GM13976 (cell line): ENCODE measurements around the gene SPHK1.
A peak's percentile ranks its signal among the peaks of the same experiment; 100 is the strongest.

Source experiments
- DNase-seq: peaks from one replicate; pipeline ENCODE4 v3.0.0; 2012; ENCODE audit warnings: low spot score
- CTCF ChIP-seq: IDR thresholded peaks from 2 replicates; pipeline ENCODE4 v1.5.1; 2012; ENCODE audit warnings: borderline replicate concordance, mild to moderate bottlenecking; ENCODE audit not compliant: insufficient read depth; ENCODE audit errors: extremely low read depth, missing control alignments, control extremely low read depth
- in situ Hi-C: fragments of 300-500 bp; cut with MboI; formaldehyde crosslinking; loops from one replicate; pipeline ENCODE4 v1.12.0; 2022; ENCODE audit warnings: low sequenced_read_pairs, mixed read lengths, inconsistent platforms; ENCODE audit not compliant: unreplicated experiment

Gene SPHK1

GRCh38 chr17:76405967-76406647, 21.7 kb downstream of the SPHK1 start:
- no peak for DNase-seq
- TF ChIP-seq CTCF, result no peak
- in situ Hi-C loops, result no loop called here

GRCh38 chr17:76407509-76407908, 23.1 kb downstream of the SPHK1 start:
- no peak for DNase-seq
- in situ Hi-C loops, result no loop called here
- TF ChIP-seq CTCF, result no peak

- peak; percentile 82 for DNase-seq
- in situ Hi-C loops, result no loop called here
- peak; percentile 93 for TF ChIP-seq CTCF
Measured at GRCh38 chr17:76408037-76408849, 23.8 kb downstream of the SPHK1 start.

GRCh38 chr17:76410328-76410965, 26.0 kb downstream of the SPHK1 start:
- no peak for TF ChIP-seq CTCF
- in situ Hi-C loops, result no loop called here
- DNase-seq, result no peak

- in situ Hi-C loops, result no loop called here
Measured at GRCh38 chr17:76411247-76411646, 26.8 kb downstream of the SPHK1 start.

More at GRCh38 chr17:76411247-76411646, 26.8 kb downstream of the SPHK1 start:
- DNase-seq, result no peak
- no peak for TF ChIP-seq CTCF
